OCI-LY1 (cell line): ENCODE results near the gene BOC.

ENCODE experiments used
- EZH2 ChIP-seq: fragments of 200-600 bp; sonication (generic), shearing (Covaris generic); IDR thresholded peaks from 2 replicates; pipeline ENCODE4 v1.8.0; 2017; ENCODE audit warnings: borderline replicate concordance, mixed run types, mild to moderate bottlenecking, antibody characterized with exemption, low read length, moderate library complexity, mixed read lengths
- TF ChIP-seq, protein P1 (sequence below): fragments of 200-600 bp; sonication (generic), shearing (Covaris generic); IDR thresholded peaks from 2 replicates; pipeline ENCODE4 v1.5.1; 2017; ENCODE audit warnings: mild to moderate bottlenecking, antibody characterized with exemption, low read length, moderate library complexity, mixed read lengths

DNA sequence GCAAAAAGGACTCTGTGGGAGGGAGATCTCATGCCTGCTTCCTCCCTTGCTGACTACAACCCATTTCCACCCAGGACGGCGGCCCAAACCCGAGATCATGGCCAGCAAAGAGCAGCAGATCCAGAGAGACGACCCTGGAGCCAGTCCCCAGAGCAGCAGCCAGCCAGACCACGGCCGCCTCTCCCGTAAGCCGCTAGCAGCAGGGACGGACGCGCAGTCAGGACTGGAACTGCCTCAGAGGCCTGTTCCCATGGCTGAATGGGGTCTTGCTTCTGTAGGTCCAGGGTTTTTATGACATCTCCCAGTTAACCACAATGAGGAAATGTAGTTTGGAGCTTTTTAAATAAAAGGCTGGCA is 67.2 kb downstream of the BOC start:
- TF ChIP-seq, protein P1, sequence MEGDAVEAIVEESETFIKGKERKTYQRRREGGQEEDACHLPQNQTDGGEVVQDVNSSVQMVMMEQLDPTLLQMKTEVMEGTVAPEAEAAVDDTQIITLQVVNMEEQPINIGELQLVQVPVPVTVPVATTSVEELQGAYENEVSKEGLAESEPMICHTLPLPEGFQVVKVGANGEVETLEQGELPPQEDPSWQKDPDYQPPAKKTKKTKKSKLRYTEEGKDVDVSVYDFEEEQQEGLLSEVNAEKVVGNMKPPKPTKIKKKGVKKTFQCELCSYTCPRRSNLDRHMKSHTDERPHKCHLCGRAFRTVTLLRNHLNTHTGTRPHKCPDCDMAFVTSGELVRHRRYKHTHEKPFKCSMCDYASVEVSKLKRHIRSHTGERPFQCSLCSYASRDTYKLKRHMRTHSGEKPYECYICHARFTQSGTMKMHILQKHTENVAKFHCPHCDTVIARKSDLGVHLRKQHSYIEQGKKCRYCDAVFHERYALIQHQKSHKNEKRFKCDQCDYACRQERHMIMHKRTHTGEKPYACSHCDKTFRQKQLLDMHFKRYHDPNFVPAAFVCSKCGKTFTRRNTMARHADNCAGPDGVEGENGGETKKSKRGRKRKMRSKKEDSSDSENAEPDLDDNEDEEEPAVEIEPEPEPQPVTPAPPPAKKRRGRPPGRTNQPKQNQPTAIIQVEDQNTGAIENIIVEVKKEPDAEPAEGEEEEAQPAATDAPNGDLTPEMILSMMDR, result no peak
- no peak for TF ChIP-seq EZH2
